ENCODE measurements around the gene NAA15. TPM values are rescaled to one million over a fixed set of nuclear protein-coding genes. Genes with fewer than 3 reads are reported as not detected.

The NAA15 gene
- total and polyA plus RNA-seq, 4 donors: 6.7 to 18.2 (median 11.1) TPM

- H3K36me3 ChIP-seq (ENCODE audit: control insufficient read depth in 4 of 4, insufficient read depth in 3 of 4, low read depth in 1 of 4, low read length in 3 of 4): peaks cover 0 to 3% (median under 1%) of the 10 kb centered on the region in 4 donors
- no peaks in the 10 kb centered on the region for H3K9me3 ChIP-seq (ENCODE audit: control insufficient read depth in 4 of 4, low read length in 3 of 4)
- H3K27ac ChIP-seq (ENCODE audit: low read depth in 1 of 2, low read length in 2 of 2): peak overlapping the region; percentile 97
- H3K9ac ChIP-seq (ENCODE audit: low read depth in 1 of 2, low read length in 2 of 2): peak overlapping the region; percentile 86 to 94
- WGBS: 31% methylated on average over 4 of the region's 4 CpGs
- H3K4me3 ChIP-seq (ENCODE audit: low read depth in 1 of 3, low read length in 3 of 3): peak overlapping the region in 2 of 3 donors; percentile 14 to 92
- no peaks in the 10 kb centered on the region for H3K27me3 ChIP-seq (ENCODE audit: control insufficient read depth in 4 of 4, insufficient read depth in 4 of 4, low read length in 3 of 4)
- DNase-seq (ENCODE audit: low spot score): no peak
- TF ChIP-seq ATF3 (IDR thresholded peaks at IDR 0.05) (no peak), EGR1 (IDR thresholded peaks at IDR 0.05; ENCODE audit: low read depth in 2 of 2) (peak in 1 of 2 donors; percentile 30), YY1 (IDR thresholded peaks at IDR 0.05) (peak; percentile 94), GABPA (IDR thresholded peaks at IDR 0.05 in 1 of 2, conservative IDR thresholded peaks at IDR 0.05 in 1 of 2) (no peak), SP1 (IDR thresholded peaks at IDR 0.05) (peak; percentile 61), RXRA (IDR thresholded peaks at IDR 0.05) (peak in 1 of 2 donors; percentile 70), TAF1 (conservative IDR thresholded peaks at IDR 0.05) (peak; percentile 58), HNF4G (IDR thresholded peaks at IDR 0.05) (no peak), CTCF (IDR thresholded peaks at IDR 0.05; ENCODE audit: low read depth, low read length, missing input control) (no peak), JUND (IDR thresholded peaks at IDR 0.05) (peak in 1 of 2 donors; percentile 43), REST (IDR thresholded peaks at IDR 0.05) (peak; percentile 47), FOXA1 (IDR thresholded peaks at IDR 0.05) (no peak), MAX (IDR thresholded peaks at IDR 0.05) (peak; percentile 18), FOXA2 (IDR thresholded peaks at IDR 0.05) (no peak), RAD21 (IDR thresholded peaks at IDR 0.05) (peak; percentile 69 to 71), ZBTB33 (IDR thresholded peaks at IDR 0.05) (peak; percentile 47), NR2F2 (IDR thresholded peaks at IDR 0.05) (no peak), HNF4A (conservative IDR thresholded peaks at IDR 0.05) (peak; percentile 44 to 64)
- peaks cover 4 to 49% (median 24%) of the 10 kb centered on the region in 4 donors for H3K4me1 ChIP-seq (ENCODE audit: control insufficient read depth in 4 of 4, insufficient read depth in 4 of 4, low read length in 3 of 4)
These were observed 156.0 kb downstream of the NAA15 start for GRCh38 chr4:139457318-139457717.
